Mammary epithelial cell (primary cell): Measurements from ENCODE around the gene USP26.
"Not testable (repeated sequence)": the region's sequence is repeated elsewhere in the genome, so short reads cannot be mapped to it uniquely, and the experiment has no call there.

Experiments used
- CTCF ChIP-seq, 2 donors: IDR thresholded peaks in 1 of 2; conservative IDR thresholded peaks in 1 of 2; 2 replicates each; pipeline ENCODE4 v1.5.1; 2011 to 2012; ENCODE audit warnings: inconsistent platforms in 2 of 2, low read length in 2 of 2, mild to moderate bottlenecking in 2 of 2, control low read depth in 1 of 2, low read depth in 1 of 2; ENCODE audit not compliant: insufficient read depth in 1 of 2; ENCODE audit errors: extremely low read depth in 1 of 2
- EZH2 ChIP-seq: IDR thresholded peaks from 2 replicates; pipeline ENCODE4 v1.6.1; 2012; ENCODE audit warnings: low read length, inconsistent platforms, borderline replicate concordance

GRCh38 chrX:133044145-133044786, 52.6 kb downstream of the USP26 start:
- not testable (repeated sequence) for TF ChIP-seq CTCF (conservative IDR thresholded peaks at IDR 0.05 in 1 of 2, IDR thresholded peaks at IDR 0.05 in 1 of 2; ENCODE audit: extremely low read depth in 1 of 2, insufficient read depth in 1 of 2, low read depth in 1 of 2, low read length in 2 of 2); EZH2
